HepG2 (cell line): ENCODE results near the gene KRTAP5-8.

Experiments
- MTA3 ChIP-seq: sonication (generic); formaldehyde crosslinking; IDR thresholded peaks from 2 replicates; pipeline ENCODE4 v1.4.0; 2020; ENCODE audit warnings: missing genetic modification reagents
- TF ChIP-seq, protein P1 (sequence below): sonication (generic); formaldehyde crosslinking; IDR thresholded peaks from 2 replicates; pipeline ENCODE4 v1.4.0; 2020; ENCODE audit warnings: missing genetic modification reagents, borderline replicate concordance

- TF ChIP-seq MTA3 (CRISPR knock-in tag): no peak
- TF ChIP-seq, protein P1, sequence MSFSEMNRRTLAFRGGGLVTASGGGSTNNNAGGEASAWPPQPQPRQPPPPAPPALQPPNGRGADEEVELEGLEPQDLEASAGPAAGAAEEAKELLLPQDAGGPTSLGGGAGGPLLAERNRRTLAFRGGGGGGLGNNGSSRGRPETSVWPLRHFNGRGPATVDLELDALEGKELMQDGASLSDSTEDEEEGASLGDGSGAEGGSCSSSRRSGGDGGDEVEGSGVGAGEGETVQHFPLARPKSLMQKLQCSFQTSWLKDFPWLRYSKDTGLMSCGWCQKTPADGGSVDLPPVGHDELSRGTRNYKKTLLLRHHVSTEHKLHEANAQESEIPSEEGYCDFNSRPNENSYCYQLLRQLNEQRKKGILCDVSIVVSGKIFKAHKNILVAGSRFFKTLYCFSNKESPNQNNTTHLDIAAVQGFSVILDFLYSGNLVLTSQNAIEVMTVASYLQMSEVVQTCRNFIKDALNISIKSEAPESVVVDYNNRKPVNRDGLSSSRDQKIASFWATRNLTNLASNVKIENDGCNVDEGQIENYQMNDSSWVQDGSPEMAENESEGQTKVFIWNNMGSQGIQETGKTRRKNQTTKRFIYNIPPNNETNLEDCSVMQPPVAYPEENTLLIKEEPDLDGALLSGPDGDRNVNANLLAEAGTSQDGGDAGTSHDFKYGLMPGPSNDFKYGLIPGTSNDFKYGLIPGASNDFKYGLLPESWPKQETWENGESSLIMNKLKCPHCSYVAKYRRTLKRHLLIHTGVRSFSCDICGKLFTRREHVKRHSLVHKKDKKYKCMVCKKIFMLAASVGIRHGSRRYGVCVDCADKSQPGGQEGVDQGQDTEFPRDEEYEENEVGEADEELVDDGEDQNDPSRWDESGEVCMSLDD: no peak
Measured at GRCh38 chr11:71543866-71544265, 6.0 kb downstream of the KRTAP5-8 start.
